ENCODE results near the gene KNL1.
"Not testable (repeated sequence)": the region's sequence is repeated elsewhere in the genome, so short reads cannot be mapped to it uniquely, and the experiment has no call there.

Gene KNL1

DNA sequence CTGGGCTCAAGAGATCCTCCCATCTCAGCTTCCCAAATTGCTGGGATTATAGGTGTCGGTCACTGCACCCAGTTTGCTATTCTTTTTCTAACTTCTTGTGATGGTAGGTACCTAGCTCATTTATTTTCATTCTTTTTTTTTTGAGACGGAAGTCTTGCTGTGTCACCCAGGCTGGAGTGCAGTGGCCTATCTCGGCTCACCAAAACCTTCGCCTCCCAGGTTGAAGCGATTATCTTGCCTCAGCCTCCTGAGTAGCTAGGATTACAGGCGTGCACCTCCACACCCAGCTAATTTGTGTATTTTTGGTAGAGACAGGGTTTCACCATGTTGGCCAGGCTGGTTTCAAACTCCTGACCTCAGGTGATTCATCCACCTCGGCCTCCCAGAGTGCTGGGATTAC, 70.9 kb downstream of the KNL1 start:
- DNase-seq (ENCODE audit: low read depth) = no peak

DNA sequence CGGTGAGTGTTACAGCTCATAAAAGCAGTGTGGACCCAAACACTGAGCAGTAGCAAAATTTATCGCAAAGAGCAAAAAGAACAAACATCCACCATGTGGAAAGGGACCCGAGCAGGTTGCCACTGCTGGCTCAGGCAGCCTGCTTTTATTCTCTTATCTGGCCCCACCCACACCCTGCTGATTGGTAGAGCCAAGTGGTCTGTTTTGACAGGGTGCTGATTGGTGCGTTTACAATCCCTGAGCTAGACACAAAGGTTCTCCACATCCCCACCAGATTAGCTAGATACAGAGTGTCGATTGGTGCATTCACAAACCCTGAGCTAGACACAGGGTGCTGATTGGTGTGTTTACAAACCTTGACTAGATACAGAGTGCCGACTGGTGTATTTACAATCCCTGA, 82.2 kb downstream of the KNL1 start:
- not testable (repeated sequence) for DNase-seq (ENCODE audit: low read depth)

DNA sequence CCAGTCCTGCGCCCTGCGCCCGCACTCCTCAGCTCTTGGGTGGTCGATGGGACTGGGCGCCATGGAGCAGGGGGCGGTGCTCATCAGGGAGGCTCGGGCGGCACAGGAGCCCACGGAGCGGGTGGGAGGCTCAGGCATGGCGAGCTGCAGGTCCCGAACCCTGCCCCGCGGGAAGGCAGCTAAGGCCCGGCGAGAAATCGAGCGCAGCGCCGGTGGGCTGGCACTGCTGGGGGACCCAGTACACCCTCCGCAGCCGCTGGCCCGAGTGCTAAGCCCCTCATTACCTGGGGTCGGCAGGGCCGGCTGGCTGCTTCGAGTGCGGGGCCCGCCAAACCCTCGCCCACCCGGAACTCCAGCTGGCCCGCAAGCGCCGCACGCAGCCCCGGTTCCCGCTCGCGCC, 82.9 kb downstream of the KNL1 start:
- DNase-seq (ENCODE audit: low read depth) = not testable (repeated sequence)

DNA sequence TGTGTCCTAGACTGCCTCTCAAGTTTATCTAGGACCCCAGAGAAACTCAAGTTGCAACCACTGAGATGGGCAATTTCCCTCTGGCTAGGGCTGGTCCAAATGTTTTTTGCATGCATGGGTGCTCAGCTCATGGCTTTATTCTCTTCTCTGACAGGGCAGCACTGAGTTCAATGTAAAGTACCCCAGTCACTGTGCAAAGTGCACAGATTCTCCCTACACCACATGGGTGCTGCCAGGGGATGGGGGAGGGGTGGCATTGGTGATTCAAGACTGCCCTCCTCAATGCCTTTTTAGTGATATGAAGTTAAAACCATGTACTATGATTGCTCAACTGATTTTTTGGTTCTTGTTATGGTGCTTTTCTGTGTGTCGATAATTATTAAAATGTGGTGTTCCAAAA, 86.1 kb downstream of the KNL1 start:
- no peak for DNase-seq (ENCODE audit: low read depth)

DNA sequence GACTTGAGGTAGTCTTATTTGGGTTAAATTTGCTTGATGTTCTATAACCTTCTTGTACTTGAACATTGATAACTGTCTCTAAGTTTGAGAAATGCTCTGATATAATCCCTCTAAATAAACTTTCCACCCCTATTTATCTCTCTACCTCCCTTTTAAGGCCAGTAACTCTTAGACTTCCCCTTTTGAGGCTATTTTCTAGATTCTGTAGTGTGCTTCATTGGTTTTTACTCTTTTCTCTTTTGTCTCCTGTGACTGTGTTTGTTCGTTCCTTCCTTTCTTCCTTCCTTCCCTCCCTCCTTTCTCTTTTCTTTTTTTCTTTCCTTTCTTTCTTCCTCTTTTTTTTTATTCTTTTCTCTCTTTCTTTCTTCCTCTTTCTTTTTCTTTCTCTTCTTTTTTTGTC, 86.9 kb downstream of the KNL1 start:
- not testable (repeated sequence) for DNase-seq (ENCODE audit: low read depth)

DNA sequence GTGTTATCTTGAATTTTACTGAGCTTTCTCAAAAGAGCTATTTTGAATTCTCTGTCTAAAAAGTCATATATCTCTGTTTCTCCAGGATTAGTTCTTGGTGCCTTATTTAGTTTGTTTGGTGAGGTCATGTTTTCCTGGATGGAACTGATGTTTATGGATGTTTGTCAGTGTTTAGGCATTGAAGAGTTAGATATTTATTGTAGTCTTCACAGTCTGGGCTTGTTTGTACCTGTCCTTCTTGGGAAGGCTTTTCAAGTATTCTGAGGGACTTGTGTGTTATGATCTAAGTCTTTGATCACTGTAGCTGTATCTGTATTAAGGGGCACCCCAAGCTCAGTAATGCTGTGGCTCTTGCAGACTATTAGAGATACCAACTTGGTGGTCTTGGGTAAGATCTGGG, 90.3 kb downstream of the KNL1 start:
- DNase-seq (ENCODE audit: low read depth) = no peak

DNA sequence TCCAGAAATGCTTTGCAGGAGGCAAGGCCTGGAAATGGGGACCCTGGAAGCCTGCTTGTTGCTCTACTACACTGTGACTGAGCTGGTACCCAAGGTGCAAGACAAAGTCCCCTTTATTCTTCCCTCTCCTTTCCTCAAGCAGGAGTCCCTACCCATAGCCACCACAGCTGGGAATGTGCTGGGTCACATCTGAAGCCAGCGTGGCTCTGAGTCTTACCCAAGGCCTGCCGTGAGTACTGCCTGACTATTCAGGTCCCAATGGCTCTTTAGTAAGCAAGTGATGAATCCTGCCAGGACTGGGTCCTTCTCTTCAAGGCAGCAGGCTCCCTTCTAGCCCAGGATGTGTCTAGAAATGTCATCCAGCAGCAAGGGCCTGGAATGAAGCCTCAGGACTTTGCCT, 91.3 kb downstream of the KNL1 start:
- DNase-seq (ENCODE audit: low read depth) = no peak

DNA sequence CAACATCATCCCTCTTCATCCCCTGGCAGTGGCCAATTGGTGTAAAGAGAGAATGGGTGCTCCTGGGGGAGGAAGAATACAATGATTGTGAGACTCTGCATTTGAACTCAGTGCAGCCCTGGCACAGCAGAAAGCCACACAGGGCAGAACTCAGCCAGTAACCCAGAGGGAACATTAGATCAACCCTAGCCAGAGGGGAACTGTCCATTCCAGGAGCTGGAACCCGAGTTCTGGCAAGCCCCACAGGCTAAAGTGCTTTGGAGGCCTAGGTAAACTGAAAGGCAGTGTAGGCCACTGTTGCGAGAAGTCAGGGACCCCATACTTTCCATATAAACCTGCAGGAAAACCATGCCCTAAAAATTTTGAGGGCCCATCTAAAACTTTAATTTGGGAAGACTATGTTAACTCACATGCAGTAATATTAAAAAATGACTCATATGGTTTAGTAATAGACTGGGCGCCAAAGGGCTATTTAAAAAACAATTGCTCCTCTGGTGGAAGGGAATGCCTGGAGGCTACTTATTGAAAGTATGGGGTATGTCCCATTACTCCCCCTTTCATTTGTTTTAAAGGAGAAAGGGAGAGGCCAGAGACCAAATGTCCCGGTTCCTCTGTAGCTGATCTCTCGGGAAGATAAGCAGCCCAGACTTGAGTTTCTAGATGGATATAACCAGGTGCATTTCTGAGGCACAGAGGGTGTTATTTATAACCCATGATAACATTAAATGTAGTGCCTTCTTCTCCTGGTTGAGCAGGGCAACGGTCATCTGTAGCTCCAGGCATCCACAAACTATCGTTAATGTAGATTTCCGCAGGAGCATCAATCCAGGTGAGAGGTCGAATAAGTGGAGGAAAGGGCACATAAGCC, 95.1 kb downstream of the KNL1 start:
- no peak for DNase-seq (ENCODE audit: low read depth)

DNA sequence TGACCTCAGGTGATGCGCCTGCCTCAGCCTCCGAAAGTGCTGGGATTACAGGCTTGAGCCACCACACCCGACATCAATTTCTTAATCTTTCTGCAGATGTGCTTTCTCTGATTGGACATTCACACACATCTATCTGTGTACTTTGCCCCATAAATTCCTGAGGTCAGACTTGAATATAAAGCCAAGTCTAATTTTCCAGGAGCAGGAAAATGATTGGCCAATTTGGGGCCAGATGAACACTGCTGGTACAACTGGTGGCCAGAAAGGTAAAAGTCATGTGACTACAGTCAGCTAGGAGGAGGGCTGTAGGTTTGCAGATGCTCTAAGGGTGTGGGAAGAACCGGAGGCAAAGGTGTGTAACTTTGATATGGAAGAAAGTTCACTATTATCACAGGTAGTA, 97.7 kb downstream of the KNL1 start:
- DNase-seq (ENCODE audit: low read depth) = no peak

DNA sequence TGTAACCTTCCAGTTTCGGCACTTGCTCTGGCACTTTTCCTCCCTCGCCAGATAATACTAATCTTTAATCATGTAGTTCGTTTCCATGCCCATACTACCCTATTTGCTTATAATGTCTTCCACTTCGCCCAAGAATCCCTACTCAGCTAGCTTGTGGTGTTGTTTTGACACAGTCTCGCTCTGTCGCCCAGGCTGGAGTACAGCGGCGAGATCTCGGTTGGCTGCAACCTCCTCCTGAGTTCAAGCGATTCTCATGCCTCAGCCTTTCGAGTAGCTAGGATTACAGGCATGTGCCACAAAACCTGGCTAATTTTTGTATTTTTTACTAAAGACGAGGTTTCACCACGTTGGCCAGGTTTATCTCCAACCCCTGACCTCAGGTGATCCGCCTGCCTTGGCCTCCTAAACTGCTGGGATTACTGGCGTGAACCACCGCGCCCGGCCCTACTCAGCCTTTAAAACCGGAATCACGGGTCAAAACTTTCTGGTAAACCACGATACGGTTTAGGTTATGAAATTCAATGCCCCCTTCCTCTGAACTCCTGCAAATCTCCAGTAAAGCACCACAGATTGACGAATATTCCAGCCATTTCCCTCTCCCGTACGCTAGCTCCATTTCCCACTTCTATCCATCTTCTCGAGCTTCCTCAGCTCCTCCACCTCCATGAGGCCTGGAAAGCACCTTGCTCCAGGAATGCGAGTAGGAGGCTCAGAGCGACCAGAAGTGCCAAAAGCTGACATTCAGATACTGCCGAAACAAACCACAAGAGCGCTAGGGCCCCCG, 100.0 kb downstream of the KNL1 start:
- no peak for DNase-seq (ENCODE audit: low read depth)

DNA sequence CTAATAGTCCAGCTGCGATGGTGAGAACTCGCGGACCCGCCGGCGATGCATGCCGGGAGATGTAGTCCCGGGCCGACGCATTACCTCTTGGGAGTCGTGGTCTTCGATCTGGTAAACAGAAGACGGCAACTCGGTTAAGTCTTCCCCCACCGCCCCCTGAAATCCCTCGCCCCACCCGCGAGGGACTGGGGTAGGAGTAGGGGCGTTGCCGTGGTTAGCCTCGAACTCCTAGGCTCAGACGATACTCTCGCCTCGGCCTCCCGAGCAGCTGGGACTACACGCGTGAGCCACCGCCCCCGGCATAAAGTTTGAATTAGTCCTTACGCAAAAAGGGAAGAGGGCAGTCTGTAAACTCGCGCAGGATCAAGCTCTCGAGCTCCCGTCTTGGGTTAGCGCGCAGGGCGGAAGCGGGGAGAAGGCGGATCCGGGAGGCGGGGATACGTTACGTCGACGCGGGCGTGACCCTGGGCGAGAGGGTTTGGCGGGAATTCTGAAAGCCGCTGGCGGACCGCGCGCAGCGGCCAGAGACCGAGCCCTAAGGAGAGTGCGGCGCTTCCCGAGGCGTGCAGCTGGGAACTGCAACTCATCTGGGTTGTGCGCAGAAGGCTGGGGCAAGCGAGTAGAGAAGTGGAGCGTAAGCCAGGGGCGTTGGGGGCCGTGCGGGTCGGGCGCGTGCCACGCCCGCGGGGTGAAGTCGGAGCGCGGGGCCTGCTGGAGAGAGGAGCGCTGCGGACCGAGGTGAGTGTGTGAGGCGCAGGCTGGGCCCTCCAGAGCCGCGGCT, 100.8 kb downstream of the KNL1 start, which contains the start of gene RAD51:
Gene RAD51, plus strand, starts transcription at position 487 of the 781 bp plus-strand sequence. CDS start 3,585 bp downstream, outside the sequence.
- peak; percentile 88 for DNase-seq (ENCODE audit: low read depth)

DNA sequence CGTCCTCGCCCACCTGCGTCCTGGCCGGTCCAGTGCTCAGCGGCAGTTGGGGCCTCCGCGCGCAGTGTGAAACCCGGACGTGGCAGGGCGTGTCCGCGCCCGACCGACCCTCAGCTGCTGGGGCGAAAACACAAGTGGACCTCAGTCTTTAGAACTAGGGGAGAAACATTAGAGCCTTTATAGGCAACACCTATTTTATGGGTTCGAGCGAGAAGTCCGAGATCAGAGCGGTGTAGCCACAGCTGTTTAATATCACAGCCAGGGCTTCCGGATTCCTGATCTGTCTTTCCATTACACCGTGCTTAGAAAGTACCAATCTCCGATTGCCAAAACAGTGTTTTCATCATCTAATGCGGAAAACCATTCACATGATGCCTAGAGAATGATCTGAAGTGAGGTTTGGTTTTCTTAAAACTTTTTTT, 101.4 kb downstream of the KNL1 start:
- DNase-seq (ENCODE audit: low read depth) = no peak

DNA sequence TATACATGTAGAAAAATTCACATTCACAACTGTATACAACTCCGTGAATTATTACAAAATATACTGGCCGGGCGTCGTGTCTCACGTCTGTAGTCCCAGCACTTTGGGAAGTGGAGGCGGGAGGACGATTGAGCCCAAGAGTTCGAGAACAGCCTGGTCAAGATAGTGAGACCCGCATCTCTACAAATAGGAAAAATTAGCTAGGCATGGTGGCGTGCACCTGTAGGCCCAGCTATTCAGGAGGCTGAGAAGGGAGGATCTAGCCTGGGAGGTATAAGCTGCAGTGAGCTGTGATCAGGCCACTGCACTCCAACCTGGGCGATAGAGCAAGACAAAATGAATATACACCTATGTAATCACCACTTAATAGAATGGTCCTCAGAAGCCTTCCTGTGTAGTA, 102.2 kb downstream of the KNL1 start:
- DNase-seq (ENCODE audit: low read depth) = no peak

DNA sequence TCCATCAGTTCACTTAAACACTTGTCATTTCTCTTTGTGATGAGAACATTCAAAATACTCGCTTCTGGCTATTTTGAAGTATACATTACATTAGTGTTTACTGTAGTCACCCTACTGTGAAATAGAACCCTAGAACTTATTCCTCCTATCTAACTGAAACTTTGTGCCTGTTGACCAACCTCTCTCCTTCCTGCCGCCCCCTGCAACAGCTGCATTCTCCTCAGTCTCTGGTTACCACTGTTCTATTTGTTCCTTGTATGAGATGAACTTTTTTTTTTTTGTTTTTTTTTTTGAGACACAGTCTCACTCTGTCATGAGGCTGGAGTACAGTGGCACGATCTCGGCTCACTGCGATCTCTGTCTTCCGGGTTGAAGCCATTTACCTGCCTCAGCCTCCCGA, 103.9 kb downstream of the KNL1 start:
- no peak for DNase-seq (ENCODE audit: low read depth)

DNA sequence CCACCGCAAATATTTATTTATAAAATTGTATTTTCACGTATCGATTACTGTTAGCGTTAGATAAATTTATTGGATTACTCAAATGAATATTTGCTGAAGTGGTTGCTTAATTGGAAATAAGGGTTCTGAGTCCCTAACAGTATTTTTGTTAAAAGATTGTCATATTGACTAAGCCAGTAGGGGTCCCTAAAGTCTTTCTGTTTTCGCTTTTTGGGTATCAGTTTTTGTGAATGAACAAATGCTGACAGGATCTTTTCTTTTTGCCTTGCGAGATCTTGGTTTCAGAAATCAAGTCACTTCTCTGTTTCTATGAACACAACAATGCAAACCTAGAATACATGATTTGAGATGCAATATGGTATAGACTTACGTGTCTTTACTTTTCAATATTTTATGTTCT, 108.0 kb downstream of the KNL1 start:
- DNase-seq (ENCODE audit: low read depth) = no peak

DNA sequence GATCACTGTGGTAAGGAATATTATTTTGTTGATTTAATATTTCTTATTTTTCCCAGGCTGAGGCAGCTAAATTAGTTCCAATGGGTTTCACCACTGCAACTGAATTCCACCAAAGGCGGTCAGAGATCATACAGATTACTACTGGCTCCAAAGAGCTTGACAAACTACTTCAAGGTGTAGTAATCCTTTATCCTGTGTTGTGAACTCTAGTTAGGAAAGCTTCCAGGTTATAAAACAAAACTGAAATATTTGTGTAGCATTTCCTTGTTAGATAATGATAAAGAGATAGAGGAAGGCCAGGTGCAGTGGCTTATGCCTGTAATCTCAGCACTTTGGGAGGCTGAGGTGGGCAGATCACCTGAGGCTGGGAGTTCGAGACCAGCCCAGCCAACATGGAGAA, 112.1 kb downstream of the KNL1 start:
- no peak for DNase-seq (ENCODE audit: low read depth)

Measured in stimulated activated CD4-positive, alpha-beta T cell treated with anti-CD3 and anti-CD28 coated beads, Interleukin-2, amount 100 ng/mL, for 4 hours (primary cell).